Measurements from ENCODE around the gene MRC1. TPM values are rescaled to one million over a fixed set of nuclear protein-coding genes. Genes with fewer than 3 reads are reported as not detected.
"Not testable (repeated sequence)": the region's sequence is repeated elsewhere in the genome, so short reads cannot be mapped to it uniquely, and the experiment has no call there.

Gene MRC1
- total RNA-seq, 2 donors from 2014 or later, result 0.09 TPM; not detected in 1

DNA sequence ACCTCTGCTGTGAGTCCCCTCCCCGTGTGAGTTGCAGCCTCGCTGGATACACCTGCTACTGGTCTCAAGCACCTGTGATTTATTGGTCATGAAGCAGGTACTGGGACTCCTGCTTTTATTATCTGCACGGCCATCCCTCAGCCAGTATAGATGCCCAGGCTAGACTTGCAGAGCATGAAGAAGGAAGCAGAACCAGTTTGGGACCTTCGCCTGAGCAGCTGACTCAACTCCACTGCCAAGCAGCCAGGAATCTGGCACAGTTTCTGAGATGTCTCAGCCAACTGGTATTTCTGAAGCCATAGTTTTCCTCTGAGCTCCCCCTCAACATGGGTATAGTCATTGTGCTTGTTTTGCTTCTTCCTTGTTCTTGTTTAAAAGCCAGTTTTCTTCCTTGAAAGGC is 114.6 kb downstream of the MRC1 start:
- Histone ChIP-seq H3K4me1 (ENCODE audit: control insufficient read depth, insufficient read depth, low read length) (no peaks in the 10 kb centered on the region), H3K27ac (ENCODE audit: low read depth, low read length) (no peak overlapping the region), H3K9ac (ENCODE audit: extremely low read depth, low read length, poor library complexity, severe bottlenecking) (no peak overlapping the region), H3K4me3 (ENCODE audit: low read length) (no peak overlapping the region), H3K27me3 (ENCODE audit: control insufficient read depth, insufficient read depth, low read length, poor library complexity, severe bottlenecking) (no peaks in the 10 kb centered on the region), H3K36me3 (ENCODE audit: control insufficient read depth, insufficient read depth, low read length) (no peaks in the 10 kb centered on the region), H3K9me3 (ENCODE audit: control insufficient read depth, low read length) (no peaks in the 10 kb centered on the region)
- WGBS, 2 experiments (ENCODE audit: insufficient coverage in 1 of 2, insufficient read length in 1 of 2), result 83 to 100% methylated on average over 2 to 4 of the region's 4 CpGs
- Mint-ChIP-seq H3K27ac (no peak overlapping the region), H3K36me3 (ENCODE audit: low read depth) (no peaks in the 10 kb centered on the region), H3K9me3 (no peaks in the 10 kb centered on the region), H3K4me3 (no peak overlapping the region), H3K27me3 (ENCODE audit: insufficient read depth) (no peaks in the 10 kb centered on the region), H3K4me1 (peaks cover 4% of the 10 kb centered on the region)
- TF ChIP-seq, protein P1, sequence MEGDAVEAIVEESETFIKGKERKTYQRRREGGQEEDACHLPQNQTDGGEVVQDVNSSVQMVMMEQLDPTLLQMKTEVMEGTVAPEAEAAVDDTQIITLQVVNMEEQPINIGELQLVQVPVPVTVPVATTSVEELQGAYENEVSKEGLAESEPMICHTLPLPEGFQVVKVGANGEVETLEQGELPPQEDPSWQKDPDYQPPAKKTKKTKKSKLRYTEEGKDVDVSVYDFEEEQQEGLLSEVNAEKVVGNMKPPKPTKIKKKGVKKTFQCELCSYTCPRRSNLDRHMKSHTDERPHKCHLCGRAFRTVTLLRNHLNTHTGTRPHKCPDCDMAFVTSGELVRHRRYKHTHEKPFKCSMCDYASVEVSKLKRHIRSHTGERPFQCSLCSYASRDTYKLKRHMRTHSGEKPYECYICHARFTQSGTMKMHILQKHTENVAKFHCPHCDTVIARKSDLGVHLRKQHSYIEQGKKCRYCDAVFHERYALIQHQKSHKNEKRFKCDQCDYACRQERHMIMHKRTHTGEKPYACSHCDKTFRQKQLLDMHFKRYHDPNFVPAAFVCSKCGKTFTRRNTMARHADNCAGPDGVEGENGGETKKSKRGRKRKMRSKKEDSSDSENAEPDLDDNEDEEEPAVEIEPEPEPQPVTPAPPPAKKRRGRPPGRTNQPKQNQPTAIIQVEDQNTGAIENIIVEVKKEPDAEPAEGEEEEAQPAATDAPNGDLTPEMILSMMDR (conservative IDR thresholded peaks at IDR 0.05), result no peak
- DNase-seq, result no peak

DNA sequence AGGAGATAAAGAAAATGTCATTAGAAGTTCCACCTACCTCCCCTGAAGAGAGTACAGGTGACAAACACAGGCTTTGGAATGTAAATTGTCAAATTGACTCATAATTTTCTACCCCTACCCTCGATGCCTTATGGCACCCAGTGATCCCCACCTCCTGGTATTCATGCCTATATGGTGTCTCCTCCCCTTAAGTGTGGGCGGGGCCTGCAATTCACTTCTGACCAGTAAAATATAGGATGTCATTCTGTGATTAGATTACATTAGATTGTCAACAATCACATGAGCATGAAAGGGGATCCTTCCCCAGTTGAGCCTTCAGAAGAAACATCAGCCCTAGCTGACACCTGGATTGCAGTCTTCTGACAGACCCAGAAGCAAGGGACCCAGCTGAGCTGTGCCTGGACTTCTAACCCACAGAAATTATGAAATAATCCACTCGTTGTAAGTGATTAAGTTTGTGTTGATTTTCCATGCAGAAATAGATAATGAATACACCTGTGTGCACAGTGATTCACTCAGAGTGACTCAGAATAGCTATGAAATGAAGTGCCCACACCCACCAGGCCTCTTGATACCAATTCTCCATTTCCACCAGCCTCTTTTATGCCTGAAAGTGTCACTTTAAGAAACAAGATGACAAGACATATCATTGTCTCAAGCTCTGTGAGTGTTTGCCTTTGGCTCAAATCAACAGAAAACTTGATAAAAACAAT is 134.0 kb downstream of the MRC1 start:
- no peak for DNase-seq
- Mint-ChIP-seq H3K9me3 (peaks cover 6% of the 10 kb centered on the region), H3K27ac (no peak overlapping the region), H3K4me3 (no peak overlapping the region), H3K36me3 (ENCODE audit: low read depth) (no peaks in the 10 kb centered on the region), H3K27me3 (ENCODE audit: insufficient read depth) (no peaks in the 10 kb centered on the region), H3K4me1 (no peaks in the 10 kb centered on the region)
- Histone ChIP-seq H3K4me3 (ENCODE audit: low read length) (no peak overlapping the region), H3K9me3 (ENCODE audit: control insufficient read depth, low read length) (peaks cover 4% of the 10 kb centered on the region), H3K27ac (ENCODE audit: low read depth, low read length) (no peak overlapping the region), H3K4me1 (ENCODE audit: control insufficient read depth, insufficient read depth, low read length) (no peaks in the 10 kb centered on the region), H3K27me3 (ENCODE audit: control insufficient read depth, insufficient read depth, low read length, poor library complexity, severe bottlenecking) (no peaks in the 10 kb centered on the region), H3K9ac (ENCODE audit: extremely low read depth, low read length, poor library complexity, severe bottlenecking) (no peak overlapping the region), H3K36me3 (ENCODE audit: control insufficient read depth, insufficient read depth, low read length) (no peaks in the 10 kb centered on the region)
- WGBS, 2 experiments (ENCODE audit: insufficient coverage in 1 of 2, insufficient read length in 1 of 2), result 90% methylated on average over 2 of the region's 3 CpGs; no CpG with 5 or more reads in 1 of the 2 experiments
- TF ChIP-seq, protein P1 (conservative IDR thresholded peaks at IDR 0.05), result no peak

DNA sequence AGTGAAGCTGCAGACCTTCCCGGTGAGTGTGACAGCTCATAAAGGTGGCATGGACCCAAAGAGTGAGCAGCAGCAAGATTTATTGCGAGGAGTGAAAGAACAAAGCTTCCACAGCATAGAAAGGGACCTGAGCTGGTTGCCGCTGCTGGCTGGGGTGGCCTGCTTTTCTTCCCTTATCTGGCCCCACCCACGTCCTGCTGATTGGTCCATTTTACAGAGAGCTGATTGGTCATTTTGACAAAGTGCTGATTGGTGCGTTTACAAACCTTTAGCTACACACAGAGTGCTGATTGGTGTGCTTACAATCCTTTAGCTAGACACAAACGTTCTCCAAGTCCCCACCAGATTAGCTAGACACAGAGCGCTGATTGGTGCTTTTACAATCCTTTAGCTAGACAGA is 141.1 kb downstream of the MRC1 start:
- H3K9me3 ChIP-seq (ENCODE audit: control insufficient read depth, low read length); H3K27ac Mint-ChIP-seq; DNase-seq; H3K27me3 Mint-ChIP-seq (ENCODE audit: insufficient read depth); H3K27ac ChIP-seq (ENCODE audit: low read depth, low read length); H3K27me3 ChIP-seq (ENCODE audit: control insufficient read depth, insufficient read depth, low read length, poor library complexity, severe bottlenecking); H3K9ac ChIP-seq (ENCODE audit: extremely low read depth, low read length, poor library complexity, severe bottlenecking); H3K36me3 Mint-ChIP-seq (ENCODE audit: low read depth); H3K4me3 Mint-ChIP-seq; H3K36me3 ChIP-seq (ENCODE audit: control insufficient read depth, insufficient read depth, low read length); H3K9me3 Mint-ChIP-seq; H3K4me3 ChIP-seq (ENCODE audit: low read length): not testable (repeated sequence)
- peaks cover 10% of the 10 kb centered on the region for H3K4me1 ChIP-seq (ENCODE audit: control insufficient read depth, insufficient read depth, low read length)
- WGBS, 2 experiments (ENCODE audit: insufficient coverage in 1 of 2, insufficient read length in 1 of 2), result 95 to 96% methylated on average over 6 to 7 of the region's 7 CpGs
- H3K4me1 Mint-ChIP-seq, result peaks cover 19% of the 10 kb centered on the region

Measured in endodermal cell (in vitro differentiated cells).